Measurements from ENCODE around the gene CMTR1.

DNA sequence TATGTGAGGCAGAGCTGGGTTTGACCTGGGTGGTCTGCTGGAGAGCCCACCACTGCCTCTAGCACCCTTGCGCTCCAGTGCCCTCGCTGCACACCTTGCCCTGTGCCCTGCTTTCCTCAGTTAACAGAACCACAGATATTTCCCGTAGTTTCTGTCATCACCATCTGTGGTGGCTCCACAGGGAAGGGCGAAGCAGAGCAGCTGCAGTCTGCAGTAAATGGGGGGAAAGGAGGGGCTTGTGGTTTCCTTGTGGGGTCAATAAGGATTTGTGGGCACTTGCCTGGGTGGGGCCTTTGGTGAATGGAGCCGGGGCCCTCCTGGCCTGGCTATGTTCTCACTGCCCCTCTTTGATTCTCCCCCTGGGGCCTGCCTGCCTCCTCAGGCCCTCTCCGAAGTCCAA is 87.9 kb downstream of the CMTR1 start:
- TF ChIP-seq GATA2 (IDR thresholded peaks at IDR 0.05; ENCODE audit: low read depth, low read length) (no peak), GATA3 (IDR thresholded peaks at IDR 0.05; ENCODE audit: low read depth, low read length) (no peak)

Data from SH-SY5Y (cell line).